GM20000 (cell line): ENCODE results near the gene PBLD.

ENCODE experiments used
- DNase-seq: peaks from one replicate; pipeline ENCODE4 v3.0.0; 2012; ENCODE audit warnings: low spot score
- TF ChIP-seq, protein P1 (sequence below): IDR thresholded peaks from 2 replicates; pipeline ENCODE4 v1.5.1; 2012; ENCODE audit warnings: mild to moderate bottlenecking, control low read depth; ENCODE audit errors: extremely low read depth, missing control alignments

PBLD gene

DNA sequence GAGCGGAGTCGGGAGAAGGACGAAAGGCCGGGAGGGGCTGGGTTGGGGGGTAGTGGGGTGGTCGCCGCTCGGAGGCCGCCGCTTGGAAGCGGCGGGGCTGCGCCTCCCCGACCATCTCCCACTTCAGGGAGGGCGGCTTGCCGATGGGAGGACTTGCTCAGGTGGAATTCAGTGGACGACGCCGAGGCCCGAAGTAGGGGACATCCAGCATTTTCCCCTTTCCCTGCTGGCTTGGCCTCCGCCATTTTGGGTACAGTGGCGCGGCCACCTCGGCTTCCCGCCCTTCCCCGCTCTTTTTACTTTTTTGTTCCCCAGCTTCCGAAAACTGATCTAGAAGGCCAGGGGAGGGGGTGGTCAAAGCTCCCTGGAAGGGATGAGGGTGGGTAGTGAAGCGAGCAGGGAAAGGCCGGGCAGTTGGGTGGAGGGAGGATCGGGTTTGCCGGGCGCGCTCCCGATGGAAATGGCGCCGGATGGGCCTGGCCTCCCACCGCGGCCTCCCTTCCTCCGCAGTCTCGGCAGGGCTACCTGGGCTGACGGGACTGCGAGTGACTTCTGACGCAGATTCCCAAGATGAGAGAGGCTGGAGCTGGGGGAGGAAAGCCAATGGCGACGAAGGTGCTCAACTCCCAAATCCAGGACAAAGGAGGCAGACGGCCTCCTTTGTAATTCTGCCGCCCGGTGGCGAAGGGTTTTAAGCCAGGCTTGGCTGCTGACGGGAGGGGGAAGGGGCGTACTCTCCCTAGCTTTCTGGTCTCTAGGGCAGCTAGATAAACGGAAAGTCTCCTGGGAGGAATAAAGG, at the start of gene PBLD:
Gene PBLD (minus strand): TSS at position 670 of the 799 bp plus-strand sequence. CDS start 26,084 bp downstream, outside the sequence.
- TF ChIP-seq, protein P1, sequence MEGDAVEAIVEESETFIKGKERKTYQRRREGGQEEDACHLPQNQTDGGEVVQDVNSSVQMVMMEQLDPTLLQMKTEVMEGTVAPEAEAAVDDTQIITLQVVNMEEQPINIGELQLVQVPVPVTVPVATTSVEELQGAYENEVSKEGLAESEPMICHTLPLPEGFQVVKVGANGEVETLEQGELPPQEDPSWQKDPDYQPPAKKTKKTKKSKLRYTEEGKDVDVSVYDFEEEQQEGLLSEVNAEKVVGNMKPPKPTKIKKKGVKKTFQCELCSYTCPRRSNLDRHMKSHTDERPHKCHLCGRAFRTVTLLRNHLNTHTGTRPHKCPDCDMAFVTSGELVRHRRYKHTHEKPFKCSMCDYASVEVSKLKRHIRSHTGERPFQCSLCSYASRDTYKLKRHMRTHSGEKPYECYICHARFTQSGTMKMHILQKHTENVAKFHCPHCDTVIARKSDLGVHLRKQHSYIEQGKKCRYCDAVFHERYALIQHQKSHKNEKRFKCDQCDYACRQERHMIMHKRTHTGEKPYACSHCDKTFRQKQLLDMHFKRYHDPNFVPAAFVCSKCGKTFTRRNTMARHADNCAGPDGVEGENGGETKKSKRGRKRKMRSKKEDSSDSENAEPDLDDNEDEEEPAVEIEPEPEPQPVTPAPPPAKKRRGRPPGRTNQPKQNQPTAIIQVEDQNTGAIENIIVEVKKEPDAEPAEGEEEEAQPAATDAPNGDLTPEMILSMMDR: no peak
- peak; percentile 46 for DNase-seq

GRCh38 chr10:68371604-68372003, 38.9 kb upstream of the PBLD start:
- no peak for DNase-seq
- TF ChIP-seq, protein P1: no peak

DNA sequence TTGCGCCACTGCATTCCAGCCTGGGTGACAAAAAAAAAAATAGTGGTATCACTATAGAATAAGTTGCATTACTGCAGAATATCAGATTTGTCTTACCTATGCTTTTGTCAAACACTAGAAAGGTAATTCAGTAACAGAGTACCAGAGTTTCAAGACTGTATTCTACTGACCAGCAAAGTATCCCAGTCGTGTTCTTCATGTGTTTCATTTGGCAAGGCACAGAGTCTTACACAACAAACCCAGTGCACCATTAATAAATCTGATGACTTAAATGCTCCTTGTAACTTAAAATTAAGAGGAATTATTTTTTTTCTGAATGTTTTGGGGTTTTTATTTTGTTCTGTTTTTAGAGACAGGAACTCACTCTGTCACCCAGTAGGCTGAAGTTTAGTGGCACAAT, 34.4 kb upstream of the PBLD start:
- no peak for DNase-seq
- TF ChIP-seq, protein P1: no peak

GRCh38 chr10:68366600-68366999, 33.9 kb upstream of the PBLD start:
- TF ChIP-seq, protein P1: no peak
- DNase-seq: no peak

DNA sequence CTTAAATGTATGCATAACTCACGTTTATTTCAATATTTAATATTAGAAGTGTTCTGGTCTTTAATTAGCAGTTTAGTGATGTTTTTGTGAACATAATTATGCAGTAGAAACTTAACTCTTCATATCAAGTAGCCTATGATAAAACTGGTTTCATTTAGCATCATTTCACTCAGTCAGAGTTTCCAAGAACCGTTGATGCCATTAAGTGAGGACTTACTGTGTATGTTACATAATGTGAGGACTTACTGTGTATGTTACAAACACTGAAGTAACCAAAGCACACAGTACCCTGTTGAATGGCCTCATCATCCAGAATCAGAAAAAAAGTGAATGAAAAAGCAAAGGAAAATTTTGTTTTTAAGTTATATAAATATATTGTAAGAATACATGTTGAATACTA, 32.9 kb upstream of the PBLD start:
- TF ChIP-seq, protein P1: no peak
- DNase-seq: no peak

DNA sequence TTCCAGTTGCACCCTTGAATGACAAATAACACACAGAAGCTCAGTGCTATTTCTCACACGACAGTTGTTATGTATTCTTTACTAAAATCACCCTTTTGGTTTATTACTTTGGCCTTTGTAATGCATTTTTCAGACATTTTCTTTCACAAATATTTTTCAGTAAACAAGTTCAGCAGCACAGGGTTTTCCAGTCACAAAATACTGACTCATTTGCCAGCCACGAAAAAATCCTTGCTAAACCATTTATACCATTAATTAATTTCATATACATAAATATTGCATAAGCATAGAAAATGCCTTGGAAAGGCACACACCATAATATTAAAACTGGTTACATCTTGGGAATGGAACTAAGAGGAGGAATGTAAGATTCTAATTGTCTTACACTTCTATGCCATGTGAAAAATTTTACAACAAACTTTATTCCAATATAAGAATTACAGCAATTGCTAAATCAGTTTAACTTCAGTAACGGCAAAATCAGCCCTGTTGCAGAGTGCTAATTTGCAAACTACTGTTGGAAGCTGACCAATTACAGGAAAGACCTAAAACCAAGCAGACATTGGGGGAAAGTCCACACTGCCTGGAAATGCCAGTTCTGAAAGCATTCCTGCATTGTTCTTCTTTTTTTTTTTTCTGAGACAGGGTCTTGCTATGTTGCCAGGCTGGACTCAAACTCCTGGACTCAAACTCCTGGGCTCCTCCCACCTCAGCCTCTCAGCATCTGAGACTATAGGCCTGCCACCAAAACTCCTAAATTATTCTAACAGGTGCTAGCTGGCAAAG, 31.6 kb upstream of the PBLD start:
- TF ChIP-seq, protein P1: no peak
- no peak for DNase-seq

GRCh38 chr10:68362590-68362989, 29.9 kb upstream of the PBLD start:
- TF ChIP-seq, protein P1: no peak

More at GRCh38 chr10:68362590-68362989, 29.9 kb upstream of the PBLD start:
- no peak for DNase-seq
